HG02938 (cell line): Measurements from ENCODE around the gene PCDHGA5.
A peak's percentile ranks its signal among the peaks of the same experiment; 100 is the strongest.
"Not testable (repeated sequence)": the region's sequence is repeated elsewhere in the genome, so short reads cannot be mapped to it uniquely, and the experiment has no call there.

Experiments
- ATAC-seq: cut with Tn5 transposase; IDR thresholded peaks from one replicate; pipeline ENCODE4 v1.9.1; 2021; ENCODE audit warnings: mild to moderate bottlenecking, moderate library complexity; ENCODE audit not compliant: unreplicated experiment

The PCDHGA5 gene

DNA sequence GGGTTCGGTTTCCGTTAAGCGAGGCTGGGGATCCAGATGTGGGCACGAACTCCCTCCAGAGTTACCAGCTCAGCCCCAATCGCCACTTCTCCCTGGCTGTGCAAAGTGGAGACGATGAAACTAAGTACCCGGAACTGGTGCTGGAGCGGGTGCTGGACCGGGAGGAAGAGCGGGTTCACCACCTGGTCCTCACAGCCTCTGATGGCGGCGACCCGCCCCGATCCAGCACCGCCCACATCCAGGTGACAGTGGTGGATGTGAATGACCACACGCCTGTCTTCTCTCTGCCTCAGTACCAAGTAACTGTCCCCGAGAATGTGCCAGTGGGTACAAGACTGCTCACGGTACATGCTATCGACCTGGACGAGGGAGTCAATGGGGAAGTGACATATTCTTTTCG, 19.4 kb downstream of the PCDHGA5 start:
- ATAC-seq, result no peak

DNA sequence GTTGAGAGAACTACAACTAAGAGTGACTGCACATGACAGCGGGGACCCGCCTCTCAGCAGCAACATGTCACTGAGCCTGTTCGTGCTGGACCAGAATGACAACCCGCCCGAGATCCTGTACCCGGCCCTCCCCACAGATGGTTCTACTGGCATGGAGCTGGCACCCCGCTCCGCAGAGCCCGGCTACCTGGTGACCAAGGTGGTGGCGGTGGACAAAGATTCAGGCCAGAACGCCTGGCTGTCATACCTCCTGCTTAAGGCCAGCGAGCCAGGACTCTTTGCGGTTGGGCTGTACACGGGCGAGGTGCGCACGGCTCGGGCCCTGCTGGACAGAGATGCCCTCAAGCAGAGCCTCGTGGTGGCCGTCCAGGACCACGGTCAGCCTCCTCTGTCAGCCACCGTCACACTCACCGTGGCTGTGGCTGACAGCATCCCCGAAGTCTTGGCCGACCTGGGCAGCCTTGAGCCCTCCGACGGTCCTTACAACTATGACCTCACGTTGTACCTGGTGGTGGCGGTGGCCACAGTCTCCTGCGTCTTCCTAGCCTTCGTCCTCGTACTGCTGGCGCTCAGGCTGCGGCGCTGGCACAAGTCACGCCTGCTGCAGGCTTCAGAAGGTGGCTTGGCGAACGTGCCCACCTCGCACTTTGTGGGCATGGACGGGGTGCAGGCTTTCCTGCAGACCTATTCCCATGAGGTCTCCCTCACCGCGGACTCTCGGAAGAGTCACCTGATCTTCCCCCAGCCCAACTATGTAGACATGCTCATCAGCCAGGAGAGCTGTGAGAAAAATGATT, 20.7 kb downstream of the PCDHGA5 start:
- no peak for ATAC-seq

DNA sequence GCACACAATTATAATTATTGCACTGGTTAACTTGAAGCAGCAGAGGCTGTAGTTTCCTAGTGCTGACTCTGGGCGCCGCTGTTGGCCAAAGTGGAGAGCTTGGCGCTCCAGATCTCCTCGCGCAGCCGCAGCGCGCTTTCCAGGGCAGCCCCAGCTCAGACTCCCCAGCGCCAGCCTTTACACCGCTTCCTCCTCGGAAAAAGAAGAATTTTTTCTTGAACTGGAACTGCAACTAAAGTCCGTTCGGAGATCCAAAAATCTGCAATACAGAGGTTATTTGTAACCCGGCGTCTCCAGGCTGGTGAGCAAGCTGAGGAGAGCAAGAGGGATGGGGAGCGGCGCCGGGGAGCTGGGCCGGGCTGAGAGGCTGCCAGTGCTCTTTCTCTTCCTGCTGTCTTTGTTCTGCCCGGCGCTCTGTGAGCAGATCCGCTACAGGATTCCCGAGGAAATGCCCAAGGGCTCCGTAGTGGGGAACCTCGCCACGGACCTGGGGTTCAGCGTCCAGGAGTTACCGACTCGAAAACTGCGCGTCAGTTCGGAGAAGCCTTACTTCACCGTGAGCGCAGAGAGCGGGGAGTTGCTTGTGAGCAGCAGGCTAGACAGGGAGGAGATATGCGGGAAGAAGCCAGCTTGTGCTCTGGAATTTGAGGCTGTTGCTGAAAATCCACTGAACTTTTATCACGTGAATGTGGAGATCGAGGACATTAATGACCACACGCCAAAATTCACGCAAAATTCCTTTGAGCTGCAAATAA, 23.8 kb downstream of the PCDHGA5 start, which contains the start of gene PCDHGB4:
Gene PCDHGB4, plus strand, starts transcription at position 142 of the 755 bp plus-strand sequence. Its CDS starts 187 bp downstream, at position 329.
- ATAC-seq, result not testable (repeated sequence)

DNA sequence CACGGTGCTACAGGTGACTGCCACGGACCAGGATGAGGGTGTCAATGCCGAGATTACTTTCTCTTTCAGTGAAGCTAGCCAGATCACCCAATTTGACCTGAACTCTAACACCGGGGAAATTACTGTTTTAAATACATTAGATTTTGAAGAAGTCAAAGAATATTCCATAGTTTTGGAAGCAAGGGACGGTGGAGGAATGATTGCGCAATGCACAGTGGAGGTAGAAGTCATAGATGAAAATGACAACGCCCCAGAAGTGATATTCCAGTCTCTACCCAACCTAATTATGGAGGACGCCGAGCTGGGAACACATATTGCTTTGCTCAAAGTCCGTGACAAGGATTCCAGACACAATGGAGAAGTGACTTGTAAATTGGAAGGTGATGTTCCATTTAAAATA, 24.7 kb downstream of the PCDHGA5 start:
- no peak for ATAC-seq

DNA sequence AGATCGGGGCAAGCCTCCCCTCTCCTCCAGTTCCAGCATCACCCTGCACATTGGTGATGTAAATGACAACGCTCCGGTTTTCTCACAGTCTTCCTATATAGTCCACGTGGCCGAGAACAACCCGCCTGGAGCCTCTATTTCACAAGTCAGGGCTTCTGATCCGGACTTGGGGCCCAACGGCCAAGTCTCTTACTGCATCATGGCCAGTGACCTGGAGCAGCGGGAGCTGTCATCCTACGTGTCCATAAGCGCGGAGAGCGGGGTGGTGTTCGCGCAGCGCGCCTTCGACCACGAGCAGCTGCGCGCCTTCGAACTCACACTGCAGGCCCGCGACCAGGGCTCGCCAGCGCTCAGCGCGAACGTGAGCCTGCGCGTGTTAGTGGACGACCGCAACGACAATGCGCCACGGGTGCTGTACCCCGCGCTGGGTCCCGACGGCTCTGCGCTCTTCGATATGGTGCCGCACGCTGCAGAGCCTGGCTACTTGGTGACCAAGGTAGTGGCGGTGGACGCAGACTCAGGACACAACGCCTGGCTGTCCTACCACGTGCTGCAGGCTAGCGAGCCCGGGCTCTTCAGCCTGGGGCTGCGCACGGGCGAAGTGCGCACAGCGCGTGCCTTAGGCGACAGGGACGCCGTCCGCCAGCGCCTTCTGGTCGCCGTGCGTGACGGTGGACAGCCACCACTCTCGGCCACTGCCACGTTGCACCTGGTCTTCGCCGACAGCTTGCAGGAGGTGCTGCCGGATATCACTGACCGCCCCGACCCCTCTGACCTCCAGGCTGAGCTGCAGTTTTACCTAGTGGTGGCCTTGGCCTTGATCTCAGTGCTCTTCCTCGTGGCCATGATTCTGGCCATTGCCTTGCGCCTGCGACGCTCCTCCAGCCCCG, 25.4 kb downstream of the PCDHGA5 start:
- no peak for ATAC-seq

DNA sequence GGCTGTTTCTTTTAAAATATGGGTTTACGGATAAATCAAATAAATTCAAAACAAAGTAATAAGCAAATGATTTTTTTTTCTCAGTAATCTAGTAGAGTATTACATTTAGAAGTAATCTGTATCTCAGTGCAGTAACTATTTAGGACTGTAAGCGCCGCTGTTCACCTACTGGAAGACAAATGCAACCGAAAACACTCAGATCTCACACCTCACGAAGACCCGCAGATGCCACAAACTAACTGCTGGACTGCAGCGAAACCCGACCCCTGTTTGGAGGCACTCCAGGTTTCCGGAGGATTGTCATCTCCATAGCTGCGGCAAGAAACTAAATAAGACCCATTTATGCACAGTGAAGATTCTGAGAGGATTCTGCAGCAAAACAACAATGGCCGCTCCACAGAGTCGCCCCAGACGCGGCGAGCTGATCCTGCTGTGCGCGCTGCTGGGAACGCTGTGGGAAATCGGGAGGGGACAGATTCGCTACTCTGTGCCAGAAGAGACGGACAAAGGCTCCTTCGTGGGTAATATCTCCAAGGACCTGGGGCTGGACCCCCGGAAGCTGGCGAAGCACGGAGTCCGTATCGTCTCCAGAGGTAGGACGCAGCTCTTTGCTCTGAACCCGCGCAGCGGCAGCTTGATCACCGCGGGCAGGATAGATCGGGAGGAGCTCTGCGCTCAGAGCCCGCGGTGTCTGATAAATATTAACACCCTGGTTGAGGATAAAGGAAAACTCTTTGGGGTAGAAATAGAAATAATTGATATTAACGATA, 28.7 kb downstream of the PCDHGA5 start, which contains the start of gene PCDHGA8:
Gene PCDHGA8, plus strand, starts transcription at position 205 of the 770 bp plus-strand sequence. Its CDS starts 181 bp downstream, at position 386.
- ATAC-seq, result no peak

DNA sequence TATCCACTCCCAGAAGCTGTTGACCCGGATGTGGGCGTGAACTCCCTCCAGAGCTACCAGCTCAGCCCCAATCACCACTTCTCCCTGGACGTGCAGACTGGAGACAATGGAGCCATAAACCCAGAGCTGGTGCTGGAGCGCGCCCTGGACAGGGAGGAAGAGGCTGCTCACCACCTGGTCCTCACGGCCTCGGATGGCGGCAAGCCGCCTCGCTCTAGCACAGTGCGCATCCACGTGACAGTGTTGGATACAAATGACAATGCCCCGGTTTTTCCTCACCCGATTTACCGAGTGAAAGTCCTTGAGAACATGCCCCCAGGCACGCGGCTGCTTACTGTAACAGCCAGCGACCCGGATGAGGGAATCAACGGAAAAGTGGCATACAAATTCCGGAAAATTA, 29.3 kb downstream of the PCDHGA5 start:
- ATAC-seq, result no peak

DNA sequence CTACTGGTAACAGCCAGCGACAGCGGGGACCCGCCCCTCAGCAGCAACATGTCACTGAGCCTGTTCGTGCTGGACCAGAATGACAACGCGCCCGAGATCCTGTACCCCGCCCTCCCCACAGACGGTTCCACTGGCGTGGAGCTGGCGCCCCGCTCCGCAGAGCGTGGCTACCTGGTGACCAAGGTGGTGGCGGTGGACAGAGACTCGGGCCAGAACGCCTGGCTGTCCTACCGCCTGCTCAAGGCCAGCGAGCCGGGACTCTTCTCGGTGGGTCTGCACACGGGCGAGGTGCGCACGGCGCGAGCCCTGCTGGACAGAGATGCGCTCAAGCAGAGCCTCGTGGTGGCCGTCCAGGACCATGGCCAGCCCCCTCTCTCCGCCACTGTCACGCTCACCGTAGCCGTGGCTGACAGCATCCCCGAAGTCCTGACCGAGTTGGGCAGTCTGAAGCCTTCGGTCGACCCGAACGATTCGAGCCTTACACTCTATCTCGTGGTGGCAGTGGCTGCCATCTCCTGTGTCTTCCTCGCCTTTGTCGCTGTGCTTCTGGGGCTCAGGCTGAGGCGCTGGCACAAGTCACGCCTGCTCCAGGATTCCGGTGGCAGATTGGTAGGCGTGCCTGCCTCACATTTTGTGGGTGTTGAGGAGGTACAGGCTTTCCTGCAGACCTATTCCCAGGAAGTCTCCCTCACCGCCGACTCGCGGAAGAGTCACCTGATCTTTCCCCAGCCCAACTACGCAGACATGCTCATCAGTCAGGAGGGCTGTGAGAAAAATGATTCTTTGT, 30.6 kb downstream of the PCDHGA5 start:
- not testable (repeated sequence) for ATAC-seq

DNA sequence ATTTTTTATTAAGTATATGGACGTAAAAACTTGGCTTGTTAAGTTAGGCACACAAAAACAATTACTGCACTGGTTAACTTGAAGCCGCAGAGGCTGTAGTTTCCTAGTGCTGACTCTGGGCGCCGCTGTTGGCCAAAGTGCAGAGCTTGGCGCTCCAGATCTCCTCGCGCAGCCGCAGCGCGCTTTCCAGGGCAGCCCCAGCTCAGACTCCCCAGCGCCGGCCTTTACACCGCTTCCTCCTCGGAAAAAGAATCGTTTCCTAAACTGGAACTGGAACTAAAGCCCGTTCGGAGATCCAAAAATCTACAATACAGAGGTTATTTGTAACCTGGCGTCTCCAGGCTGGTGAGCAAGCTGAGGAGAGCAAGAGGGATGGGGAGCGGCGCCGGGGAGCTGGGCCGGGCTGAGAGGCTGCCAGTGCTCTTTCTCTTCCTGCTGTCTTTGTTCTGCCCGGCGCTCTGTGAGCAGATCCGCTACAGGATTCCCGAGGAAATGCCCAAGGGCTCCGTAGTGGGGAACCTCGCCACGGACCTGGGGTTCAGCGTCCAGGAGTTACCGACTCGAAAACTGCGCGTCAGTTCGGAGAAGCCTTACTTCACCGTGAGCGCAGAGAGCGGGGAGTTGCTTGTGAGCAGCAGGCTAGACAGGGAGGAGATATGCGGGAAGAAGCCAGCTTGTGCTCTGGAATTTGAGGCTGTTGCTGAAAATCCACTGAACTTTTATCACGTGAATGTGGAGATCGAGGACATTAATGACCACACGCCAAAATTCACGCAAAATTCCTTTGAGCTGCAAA, 34.0 kb downstream of the PCDHGA5 start, which contains the start of gene PCDHGB5:
Gene PCDHGB5, plus strand, starts transcription at position 192 of the 796 bp plus-strand sequence. Its CDS starts 181 bp downstream, at position 373.
- ATAC-seq, result peak; percentile 81

DNA sequence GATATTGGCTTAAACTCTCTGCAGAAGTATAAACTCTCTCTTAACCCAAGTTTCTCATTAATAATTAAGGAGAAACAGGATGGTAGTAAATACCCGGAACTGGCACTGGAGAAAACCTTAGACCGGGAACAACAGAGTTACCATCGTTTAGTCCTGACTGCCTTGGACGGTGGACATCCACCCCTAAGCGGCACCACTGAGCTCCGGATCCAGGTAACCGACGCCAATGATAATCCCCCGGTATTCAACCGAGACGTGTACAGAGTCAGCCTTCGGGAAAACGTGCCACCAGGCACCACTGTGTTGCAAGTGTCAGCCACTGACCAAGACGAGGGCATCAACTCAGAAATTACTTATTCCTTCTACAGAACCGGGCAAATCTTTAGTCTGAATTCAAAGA, 34.6 kb downstream of the PCDHGA5 start:
- no peak for ATAC-seq

DNA sequence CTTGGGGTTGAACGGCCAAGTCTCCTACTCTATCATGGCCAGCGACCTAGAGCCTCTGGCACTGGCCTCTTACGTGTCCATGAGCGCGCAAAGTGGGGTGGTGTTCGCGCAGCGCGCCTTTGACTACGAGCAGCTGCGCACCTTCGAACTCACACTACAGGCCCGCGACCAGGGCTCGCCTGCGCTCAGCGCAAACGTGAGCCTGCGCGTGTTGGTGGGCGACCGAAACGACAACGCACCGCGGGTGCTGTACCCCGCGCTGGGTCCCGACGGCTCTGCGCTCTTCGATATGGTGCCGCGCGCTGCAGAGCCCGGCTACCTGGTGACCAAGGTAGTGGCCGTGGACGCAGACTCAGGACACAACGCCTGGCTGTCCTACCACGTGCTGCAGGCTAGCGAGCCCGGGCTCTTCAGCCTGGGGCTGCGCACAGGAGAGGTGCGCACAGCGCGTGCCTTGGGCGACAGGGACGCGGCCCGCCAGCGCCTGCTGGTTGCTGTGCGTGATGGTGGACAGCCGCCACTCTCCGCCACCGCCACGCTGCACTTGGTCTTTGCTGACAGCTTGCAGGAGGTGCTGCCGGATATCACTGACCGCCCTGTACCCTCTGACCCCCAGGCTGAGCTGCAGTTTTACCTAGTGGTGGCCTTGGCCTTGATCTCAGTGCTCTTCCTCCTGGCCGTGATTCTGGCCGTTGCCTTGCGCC, 35.7 kb downstream of the PCDHGA5 start:
- ATAC-seq, result no peak

DNA sequence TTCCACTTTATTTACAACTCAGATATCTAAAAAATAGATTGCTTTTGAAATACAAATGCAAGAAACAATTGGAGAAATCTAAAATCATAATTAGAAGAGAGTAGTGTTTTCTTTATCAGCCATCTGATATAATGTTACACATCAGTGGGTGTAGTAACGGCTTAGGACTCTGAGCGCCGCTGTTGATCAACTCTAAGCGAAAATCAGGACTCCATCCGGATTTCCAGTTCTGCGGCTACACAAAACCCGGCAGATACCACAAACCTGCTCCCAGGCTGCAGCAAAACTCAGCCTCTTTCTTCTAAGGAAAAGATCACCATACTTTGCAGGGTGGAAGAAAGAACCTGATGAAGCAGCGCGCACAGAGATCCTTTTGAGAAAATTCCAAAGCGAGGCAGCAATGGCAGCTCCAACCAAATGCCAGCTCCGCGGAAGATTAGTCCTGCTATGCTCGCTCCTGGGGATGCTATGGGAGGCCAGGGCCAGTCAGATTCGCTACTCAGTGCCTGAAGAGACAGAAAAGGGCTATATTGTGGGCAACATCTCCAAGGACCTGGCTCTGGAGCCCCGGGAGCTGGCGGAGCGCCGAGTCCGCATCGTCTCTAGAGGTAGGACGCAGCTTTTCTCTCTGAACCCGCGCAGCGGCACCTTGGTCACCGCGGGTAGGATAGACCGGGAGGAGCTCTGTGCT, 38.7 kb downstream of the PCDHGA5 start, which contains the start of gene PCDHGA9:
Gene PCDHGA9, plus strand, starts transcription at position 226 of the 691 bp plus-strand sequence. Its CDS starts 175 bp downstream, at position 401.
- no peak for ATAC-seq

DNA sequence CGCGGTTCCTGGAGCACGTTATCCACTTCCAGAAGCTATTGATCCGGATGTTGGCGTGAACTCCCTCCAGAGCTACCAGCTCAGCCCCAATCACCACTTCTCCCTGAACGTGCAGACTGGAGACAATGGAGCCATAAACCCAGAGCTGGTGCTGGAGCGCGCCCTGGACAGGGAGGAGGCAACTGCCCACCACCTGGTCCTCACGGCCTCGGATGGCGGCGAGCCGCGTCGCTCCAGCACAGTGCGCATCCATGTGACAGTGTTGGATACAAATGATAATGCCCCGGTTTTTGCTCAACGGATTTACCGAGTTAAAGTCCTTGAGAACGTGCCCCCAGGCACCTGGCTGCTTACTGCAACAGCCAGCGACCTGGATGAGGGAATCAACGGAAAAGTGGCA, 39.4 kb downstream of the PCDHGA5 start:
- no peak for ATAC-seq

DNA sequence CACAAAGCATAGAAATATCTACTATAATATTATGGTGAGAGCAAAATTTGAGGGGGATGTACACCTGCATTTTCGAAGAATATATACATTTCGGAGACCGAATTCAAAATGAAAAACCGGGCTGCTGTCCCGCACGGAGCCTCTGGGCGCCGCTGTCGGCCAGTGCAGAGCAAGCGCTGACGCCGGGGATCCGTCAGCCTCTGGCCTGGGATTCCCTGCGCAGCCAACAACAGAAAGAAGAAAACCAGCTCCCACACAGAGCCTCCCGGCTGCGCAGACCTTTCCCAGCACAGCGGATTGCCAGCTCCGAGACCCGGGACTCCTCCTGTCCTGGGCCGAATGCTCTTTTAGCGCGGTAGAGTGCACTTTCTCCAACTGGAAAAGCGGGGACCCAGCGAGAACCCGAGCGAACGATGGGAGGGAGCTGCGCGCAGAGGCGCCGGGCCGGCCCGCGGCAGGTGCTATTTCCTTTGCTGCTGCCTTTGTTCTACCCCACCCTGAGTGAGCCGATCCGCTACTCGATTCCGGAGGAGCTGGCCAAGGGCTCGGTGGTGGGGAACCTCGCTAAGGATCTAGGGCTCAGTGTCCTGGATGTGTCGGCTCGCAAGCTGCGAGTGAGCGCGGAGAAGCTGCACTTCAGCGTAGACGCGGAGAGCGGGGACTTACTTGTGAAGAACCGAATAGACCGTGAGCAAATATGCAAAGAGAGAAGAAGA, 44.0 kb downstream of the PCDHGA5 start, which contains the start of gene PCDHGB6:
Gene PCDHGB6, plus strand, starts transcription at position 232 of the 716 bp plus-strand sequence. Its CDS starts 182 bp downstream, at position 414.
- ATAC-seq, result peak; percentile 49

DNA sequence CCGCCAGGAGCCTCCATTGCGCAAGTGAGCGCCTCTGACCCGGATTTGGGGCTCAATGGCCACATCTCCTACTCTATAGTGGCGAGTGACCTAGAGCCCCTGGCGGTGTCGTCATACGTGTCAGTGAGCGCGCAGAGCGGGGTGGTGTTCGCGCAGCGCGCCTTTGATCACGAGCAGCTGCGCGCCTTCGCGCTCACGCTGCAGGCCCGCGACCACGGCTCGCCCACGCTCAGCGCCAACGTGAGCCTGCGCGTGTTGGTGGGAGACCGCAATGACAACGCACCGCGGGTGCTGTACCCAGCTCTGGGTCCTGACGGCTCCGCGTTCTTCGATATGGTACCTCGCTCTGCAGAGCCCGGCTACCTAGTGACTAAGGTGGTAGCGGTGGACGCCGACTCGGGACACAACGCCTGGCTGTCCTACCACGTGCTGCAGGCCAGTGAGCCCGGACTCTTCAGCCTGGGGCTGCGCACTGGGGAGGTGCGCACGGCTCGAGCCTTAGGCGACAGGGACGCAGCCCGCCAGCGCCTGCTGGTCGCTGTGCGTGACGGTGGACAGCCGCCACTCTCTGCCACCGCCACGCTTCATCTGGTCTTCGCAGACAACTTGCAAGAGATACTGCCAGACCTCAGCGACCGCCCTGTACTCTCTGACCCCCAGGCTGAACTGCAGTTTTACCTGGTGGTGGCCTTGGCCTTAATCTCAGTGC, 45.8 kb downstream of the PCDHGA5 start:
- ATAC-seq, result no peak

DNA sequence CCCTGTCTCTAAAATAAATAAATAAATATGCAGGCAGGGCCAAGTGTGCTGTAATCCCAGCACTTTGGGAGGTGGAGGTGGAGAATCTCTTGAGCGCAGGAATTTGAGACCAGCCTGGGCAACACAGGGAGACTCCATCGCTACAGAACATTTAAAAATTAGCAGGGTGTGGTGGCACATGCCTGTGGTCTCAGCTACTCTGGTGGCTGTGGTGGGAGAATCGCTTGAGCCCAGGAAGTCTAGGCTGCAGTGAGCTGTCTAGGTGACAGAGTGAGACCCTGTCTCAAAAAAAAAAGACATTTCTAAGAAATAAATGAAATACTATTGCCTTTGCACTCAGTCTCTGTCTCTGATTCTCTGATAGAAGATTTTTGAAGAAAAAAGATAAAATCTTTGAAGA, 47.6 kb downstream of the PCDHGA5 start:
- no peak for ATAC-seq
